Activated T-cell treated with anti-CD3 and anti-CD28 coated beads, Interleukin-2, amount 50 U/mL, for 4 hours (primary cell): ENCODE measurements around the gene BACH2. TPM values are rescaled to one million over a fixed set of nuclear protein-coding genes. Genes with fewer than 3 reads are reported as not detected.

Experiments used
- ATAC-seq, 2 donors: fragments of 200-7000 bp; cut with Tn5 transposase; one replicate each; pipeline ENCODE4 v1.10.0; 2021
- DNase-seq: peaks from one replicate; pipeline ENCODE4 v3.0.0-alpha.2; 2020
- H3K27me3 Mint-ChIP-seq: one replicate; pipeline ENCODE4 v1.8.0; 2021; ENCODE audit warnings: low read depth, mixed read lengths
- H3K36me3 Mint-ChIP-seq: one replicate; pipeline ENCODE4 v1.8.0; 2022; ENCODE audit warnings: mixed read lengths; ENCODE audit not compliant: insufficient read depth
- H3K4me1 Mint-ChIP-seq: one replicate; pipeline ENCODE4 v1.8.0; 2021; ENCODE audit warnings: low read depth, mixed read lengths
- H3K4me3 Mint-ChIP-seq: one replicate; pipeline ENCODE4 v1.8.0; 2021; ENCODE audit warnings: mild to moderate bottlenecking, moderate library complexity, mixed read lengths
- H3K9me3 Mint-ChIP-seq: one replicate; pipeline ENCODE4 v1.8.0; 2021; ENCODE audit warnings: mixed read lengths
- total RNA-seq, 3 donors: library from RNA; stranded (reverse); gene quantifications; one replicate each; pipeline ENCODE4 v1.2.1, GENCODE V29; 2021

Gene BACH2
- total RNA-seq, 3 donors from 2014 or later, result 96.5 to 118 (median 111) TPM

- ATAC-seq (no peak), DNase-seq (no peak)
Observed at GRCh38 chr6:90278129-90278528, 18.5 kb downstream of the BACH2 start.

GRCh38 chr6:90277302-90278011, 19.2 kb downstream of the BACH2 start:
- ATAC-seq, result no peak
- peaks cover under 1% of the 10 kb centered on the region for H3K9me3 Mint-ChIP-seq
- H3K4me1 Mint-ChIP-seq, result peaks cover 83% of the 10 kb centered on the region
- H3K4me3 Mint-ChIP-seq, result no peak overlapping the region
- no peaks in the 10 kb centered on the region for H3K27me3 Mint-ChIP-seq
- peaks cover 31% of the 10 kb centered on the region for H3K36me3 Mint-ChIP-seq
- DNase-seq, result no peak

More at GRCh38 chr6:90278129-90278528, 18.5 kb downstream of the BACH2 start:
- H3K4me3 Mint-ChIP-seq, result peak overlapping the region; percentile 19
- peaks cover 83% of the 10 kb centered on the region for H3K4me1 Mint-ChIP-seq
- H3K36me3 Mint-ChIP-seq, result peaks cover 35% of the 10 kb centered on the region
- no peaks in the 10 kb centered on the region for H3K27me3 Mint-ChIP-seq
- H3K9me3 Mint-ChIP-seq, result no peaks in the 10 kb centered on the region

- peaks cover 44% of the 10 kb centered on the region for H3K36me3 Mint-ChIP-seq
- ATAC-seq (peak; percentile 94), DNase-seq (peak; percentile 88)
- H3K27me3 Mint-ChIP-seq, result no peaks in the 10 kb centered on the region
- H3K4me1 Mint-ChIP-seq, result peaks cover 87% of the 10 kb centered on the region
- H3K4me3 Mint-ChIP-seq, result peak overlapping the region; percentile 64
- peaks cover 19% of the 10 kb centered on the region for H3K9me3 Mint-ChIP-seq
Observed at GRCh38 chr6:90274451-90275030, 22.1 kb downstream of the BACH2 start.

- Mint-ChIP-seq H3K4me3 (peak overlapping the region; percentile 64), H3K4me1 (peaks cover 87% of the 10 kb centered on the region), H3K27me3 (no peaks in the 10 kb centered on the region), H3K9me3 (peaks cover 19% of the 10 kb centered on the region), H3K36me3 (peaks cover 46% of the 10 kb centered on the region)
- no peak for DNase-seq
- ATAC-seq, result no peak
Observed at GRCh38 chr6:90273863-90274262, 22.8 kb downstream of the BACH2 start.

GRCh38 chr6:90272895-90273294, 23.7 kb downstream of the BACH2 start:
- H3K27me3 Mint-ChIP-seq, result no peaks in the 10 kb centered on the region
- H3K4me3 Mint-ChIP-seq, result no peak overlapping the region
- peaks cover 85% of the 10 kb centered on the region for H3K4me1 Mint-ChIP-seq
- peaks cover 43% of the 10 kb centered on the region for H3K36me3 Mint-ChIP-seq
- no peak for DNase-seq
- ATAC-seq, result no peak
- peaks cover 19% of the 10 kb centered on the region for H3K9me3 Mint-ChIP-seq

- Mint-ChIP-seq H3K36me3 (peaks cover 44% of the 10 kb centered on the region), H3K27me3 (no peaks in the 10 kb centered on the region), H3K9me3 (peaks cover 19% of the 10 kb centered on the region), H3K4me1 (peaks cover 85% of the 10 kb centered on the region), H3K4me3 (peak overlapping the region; percentile 44)
- ATAC-seq (no peak), DNase-seq (no peak)
Observed at GRCh38 chr6:90271831-90272230, 24.8 kb downstream of the BACH2 start.

GRCh38 chr6:90269334-90269733, 27.3 kb downstream of the BACH2 start:
- ATAC-seq (no peak), DNase-seq (no peak)
- Mint-ChIP-seq H3K4me3 (no peak overlapping the region), H3K36me3 (peaks cover 54% of the 10 kb centered on the region), H3K9me3 (peaks cover 19% of the 10 kb centered on the region), H3K4me1 (peaks cover 89% of the 10 kb centered on the region), H3K27me3 (no peaks in the 10 kb centered on the region)

- peaks cover 57% of the 10 kb centered on the region for H3K36me3 Mint-ChIP-seq
- ATAC-seq, result peak; percentile 35 to 38
- H3K27me3 Mint-ChIP-seq, result no peaks in the 10 kb centered on the region
- no peak for DNase-seq
- peaks cover 19% of the 10 kb centered on the region for H3K9me3 Mint-ChIP-seq
- peak overlapping the region; percentile 5 for H3K4me3 Mint-ChIP-seq
- H3K4me1 Mint-ChIP-seq, result peaks cover 87% of the 10 kb centered on the region
Observed at GRCh38 chr6:90268178-90268577, 28.5 kb downstream of the BACH2 start.

GRCh38 chr6:90266905-90267621, 29.6 kb downstream of the BACH2 start:
- DNase-seq (no peak), ATAC-seq (peak; percentile 69 to 81)
- peak overlapping the region; percentile 44 for H3K4me3 Mint-ChIP-seq
- H3K36me3 Mint-ChIP-seq, result peaks cover 60% of the 10 kb centered on the region
- H3K9me3 Mint-ChIP-seq, result peaks cover 15% of the 10 kb centered on the region
- H3K27me3 Mint-ChIP-seq, result no peaks in the 10 kb centered on the region
- peaks cover 87% of the 10 kb centered on the region for H3K4me1 Mint-ChIP-seq

GRCh38 chr6:90264561-90264960, 32.1 kb downstream of the BACH2 start:
- Mint-ChIP-seq H3K4me1 (peaks cover 90% of the 10 kb centered on the region), H3K4me3 (no peak overlapping the region), H3K36me3 (peaks cover 65% of the 10 kb centered on the region), H3K27me3 (no peaks in the 10 kb centered on the region), H3K9me3 (no peaks in the 10 kb centered on the region)
- ATAC-seq (no peak), DNase-seq (no peak)

GRCh38 chr6:90263633-90264032, 33.0 kb downstream of the BACH2 start:
- H3K9me3 Mint-ChIP-seq, result peaks cover 3% of the 10 kb centered on the region
- peaks cover 70% of the 10 kb centered on the region for H3K36me3 Mint-ChIP-seq
- H3K4me3 Mint-ChIP-seq, result no peak overlapping the region
- no peaks in the 10 kb centered on the region for H3K27me3 Mint-ChIP-seq
- ATAC-seq (no peak), DNase-seq (no peak)
- H3K4me1 Mint-ChIP-seq, result peaks cover 89% of the 10 kb centered on the region

- Mint-ChIP-seq H3K36me3 (peaks cover 66% of the 10 kb centered on the region), H3K4me3 (no peak overlapping the region), H3K4me1 (peaks cover 88% of the 10 kb centered on the region), H3K27me3 (no peaks in the 10 kb centered on the region), H3K9me3 (peaks cover 3% of the 10 kb centered on the region)
- DNase-seq (no peak), ATAC-seq (no peak)
Observed at GRCh38 chr6:90261801-90262200, 34.8 kb downstream of the BACH2 start.

GRCh38 chr6:90257486-90257738, 39.2 kb downstream of the BACH2 start:
- ATAC-seq (no peak), DNase-seq (no peak)
- Mint-ChIP-seq H3K27me3 (no peaks in the 10 kb centered on the region), H3K9me3 (peaks cover 18% of the 10 kb centered on the region), H3K36me3 (peaks cover 66% of the 10 kb centered on the region), H3K4me3 (no peak overlapping the region), H3K4me1 (peaks cover 88% of the 10 kb centered on the region)

- peak; percentile 87 to 92 for ATAC-seq
Observed at GRCh38 chr6:90256698-90257485, 39.8 kb downstream of the BACH2 start.

More at GRCh38 chr6:90256698-90257485, 39.8 kb downstream of the BACH2 start:
- no peaks in the 10 kb centered on the region for H3K27me3 Mint-ChIP-seq
- H3K4me1 Mint-ChIP-seq, result peaks cover 88% of the 10 kb centered on the region
- H3K4me3 Mint-ChIP-seq, result no peak overlapping the region
- peaks cover 64% of the 10 kb centered on the region for H3K36me3 Mint-ChIP-seq
- no peak for DNase-seq
- H3K9me3 Mint-ChIP-seq, result peaks cover 18% of the 10 kb centered on the region
